Measurements from ENCODE around the gene STX16.

GRCh38 chr20:58645412-58645968 is 5.6 kb upstream of the STX16 start:
- no peak for TF ChIP-seq RAD21 (IDR thresholded peaks at IDR 0.05; ENCODE audit: low read depth)
- TF ChIP-seq EP300 (IDR thresholded peaks at IDR 0.05; ENCODE audit: borderline replicate concordance) = peak; percentile 60; the same call in 1 of the 2 replicates
- no peak for TF ChIP-seq EGR1 (IDR thresholded peaks at IDR 0.05)
- no peak for TF ChIP-seq ZBTB7A (IDR thresholded peaks at IDR 0.05; ENCODE audit: low read depth)
- no peak for TF ChIP-seq TAF1 (IDR thresholded peaks at IDR 0.05; ENCODE audit: low read depth)
- TF ChIP-seq YY1 (IDR thresholded peaks at IDR 0.05; ENCODE audit: low read depth) = no peak
- no peak for TF ChIP-seq CREB1 (IDR thresholded peaks at IDR 0.05; ENCODE audit: low read depth)
- no peak for TF ChIP-seq REST (IDR thresholded peaks at IDR 0.05; ENCODE audit: low read depth)
- no peak for TF ChIP-seq USF1 (IDR thresholded peaks at IDR 0.05)
- TF ChIP-seq MAX (IDR thresholded peaks at IDR 0.05) = peak; percentile 41; the same call in 1 of the 2 replicates
- no peak for TF ChIP-seq FOXM1 (IDR thresholded peaks at IDR 0.05; ENCODE audit: borderline replicate concordance, low read depth)
- TF ChIP-seq TEAD4 (IDR thresholded peaks at IDR 0.05) = 0 out of 2 replicates have a peak, but pooled peaks have one; percentile 13
- no peak for TF ChIP-seq CEBPB (IDR thresholded peaks at IDR 0.05)
